Neuron (in vitro differentiated cells): ENCODE results near the gene NAMPT.
"Not testable (repeated sequence)": the region's sequence is repeated elsewhere in the genome, so short reads cannot be mapped to it uniquely, and the experiment has no call there.

Experiments
- H2AFZ ChIP-seq: one replicate; pipeline ENCODE4 v1.6.1; 2013; ENCODE audit warnings: low read depth, mild to moderate bottlenecking, inconsistent platforms, low read length, moderate library complexity
- H3K27me3 ChIP-seq: one replicate; pipeline ENCODE4 v1.6.1; 2013; ENCODE audit warnings: low read length; ENCODE audit not compliant: insufficient read depth
- H3K36me3 ChIP-seq: one replicate; pipeline ENCODE4 v1.6.1; 2013; ENCODE audit warnings: low read length; ENCODE audit not compliant: insufficient read depth
- H3K4me1 ChIP-seq: one replicate; pipeline ENCODE4 v1.6.1; 2013; ENCODE audit warnings: low read length; ENCODE audit not compliant: insufficient read depth
- H3K4me3 ChIP-seq: 2 replicates; pipeline ENCODE4 v1.5.1; 2013; ENCODE audit warnings: mild to moderate bottlenecking, low read length, moderate library complexity
- H3K9me3 ChIP-seq: one replicate; pipeline ENCODE4 v1.6.1; 2013; ENCODE audit warnings: low read length

The NAMPT gene

GRCh38 chr7:106284714-106285050 lies at the start of gene NAMPT:
Gene NAMPT (minus strand): TSS chr7:106284983. CDS start chr7:106284884, 99 bp downstream.
- Histone ChIP-seq H2AFZ (peak within 1 kb of the TSS; percentile 48), H3K4me1 (peaks cover 19% of the 10 kb centered on the region), H3K4me3 (peak within 1 kb of the TSS; percentile 57), H3K9me3 (no peaks in the 10 kb centered on the region), H3K27me3 (no peaks in the 10 kb centered on the region), H3K36me3 (no peaks in the 10 kb centered on the region)

- Histone ChIP-seq H2AFZ (no peak overlapping the region), H3K36me3 (no peaks in the 10 kb centered on the region), H3K9me3 (no peaks in the 10 kb centered on the region), H3K27me3 (peaks cover 3% of the 10 kb centered on the region), H3K4me1 (peaks cover 3% of the 10 kb centered on the region), H3K4me3 (no peak overlapping the region)
Measured at GRCh38 chr7:106332201-106332600, 47.4 kb upstream of the NAMPT start.

DNA sequence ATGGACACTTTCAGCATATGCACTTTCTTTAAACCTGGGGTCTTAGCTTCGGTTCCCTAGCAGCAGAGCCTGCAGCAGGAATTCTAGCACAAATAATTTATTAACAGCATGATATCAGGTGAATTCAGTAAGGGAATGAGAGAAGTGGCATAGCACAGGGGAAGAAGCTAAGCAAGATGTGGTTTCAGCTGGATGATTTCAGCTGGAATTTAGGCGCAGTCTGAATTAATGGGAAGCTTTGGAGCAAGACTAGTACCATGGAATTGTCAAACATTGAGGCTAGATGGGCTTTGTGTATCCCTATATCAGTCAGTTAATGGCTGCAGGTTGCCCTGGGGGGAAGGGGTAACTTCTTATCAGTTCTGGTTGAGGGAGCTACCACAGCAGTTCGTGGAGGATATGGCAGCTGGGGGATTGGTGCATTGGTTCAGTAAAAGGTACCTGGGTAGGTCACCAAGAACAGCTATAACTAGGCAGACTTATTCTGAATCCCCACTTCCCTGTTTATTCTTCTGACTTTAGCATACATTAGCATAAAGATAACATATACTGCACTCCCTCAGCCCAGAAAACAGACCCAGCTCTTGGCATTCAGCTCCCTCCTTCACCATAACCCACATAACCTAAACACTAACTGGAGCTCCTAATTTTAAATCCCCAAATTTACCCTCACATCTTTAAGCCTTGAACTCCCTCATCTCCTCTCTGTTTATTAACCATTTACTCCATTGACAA lies 46.8 kb upstream of the NAMPT start:
- H3K27me3 ChIP-seq = peaks cover 3% of the 10 kb centered on the region
- H3K9me3 ChIP-seq = no peaks in the 10 kb centered on the region
- no peak overlapping the region for H2AFZ ChIP-seq
- H3K4me3 ChIP-seq = no peak overlapping the region
- H3K36me3 ChIP-seq = no peaks in the 10 kb centered on the region
- peaks cover 3% of the 10 kb centered on the region for H3K4me1 ChIP-seq

- peaks cover 3% of the 10 kb centered on the region for H3K4me1 ChIP-seq
- no peaks in the 10 kb centered on the region for H3K9me3 ChIP-seq
- peaks cover 3% of the 10 kb centered on the region for H3K27me3 ChIP-seq
- no peak overlapping the region for H3K4me3 ChIP-seq
- H3K36me3 ChIP-seq = no peaks in the 10 kb centered on the region
- no peak overlapping the region for H2AFZ ChIP-seq
Measured at GRCh38 chr7:106329971-106330733, 45.4 kb upstream of the NAMPT start.

DNA sequence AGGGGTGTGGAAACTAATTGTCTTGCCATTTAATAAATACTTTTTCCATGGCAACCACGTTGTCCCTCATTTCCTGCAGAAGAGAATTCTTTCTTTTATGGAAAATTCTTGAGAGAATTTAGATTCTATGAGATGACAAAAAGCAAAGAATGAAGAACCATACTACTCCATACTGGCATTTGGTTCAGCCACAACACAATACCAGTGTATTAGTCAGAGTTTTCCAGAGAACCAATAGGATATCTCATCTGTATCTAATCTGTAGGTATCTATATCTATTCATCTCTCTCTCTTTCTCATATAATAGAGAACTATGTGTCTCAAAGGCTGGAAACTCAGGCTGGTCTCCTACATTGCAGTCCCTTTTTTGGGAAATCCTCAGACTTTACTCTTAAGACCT lies 44.6 kb upstream of the NAMPT start:
- Histone ChIP-seq H3K27me3 (peaks cover 3% of the 10 kb centered on the region), H3K4me1 (peaks cover 3% of the 10 kb centered on the region), H3K9me3 (no peaks in the 10 kb centered on the region), H3K36me3 (no peaks in the 10 kb centered on the region), H2AFZ (no peak overlapping the region), H3K4me3 (no peak overlapping the region)

- peaks cover 3% of the 10 kb centered on the region for H3K4me1 ChIP-seq
- no peak overlapping the region for H2AFZ ChIP-seq
- no peaks in the 10 kb centered on the region for H3K36me3 ChIP-seq
- H3K9me3 ChIP-seq = no peaks in the 10 kb centered on the region
- H3K4me3 ChIP-seq = no peak overlapping the region
- peaks cover 3% of the 10 kb centered on the region for H3K27me3 ChIP-seq
Measured at GRCh38 chr7:106327538-106328481, 43.0 kb upstream of the NAMPT start.

DNA sequence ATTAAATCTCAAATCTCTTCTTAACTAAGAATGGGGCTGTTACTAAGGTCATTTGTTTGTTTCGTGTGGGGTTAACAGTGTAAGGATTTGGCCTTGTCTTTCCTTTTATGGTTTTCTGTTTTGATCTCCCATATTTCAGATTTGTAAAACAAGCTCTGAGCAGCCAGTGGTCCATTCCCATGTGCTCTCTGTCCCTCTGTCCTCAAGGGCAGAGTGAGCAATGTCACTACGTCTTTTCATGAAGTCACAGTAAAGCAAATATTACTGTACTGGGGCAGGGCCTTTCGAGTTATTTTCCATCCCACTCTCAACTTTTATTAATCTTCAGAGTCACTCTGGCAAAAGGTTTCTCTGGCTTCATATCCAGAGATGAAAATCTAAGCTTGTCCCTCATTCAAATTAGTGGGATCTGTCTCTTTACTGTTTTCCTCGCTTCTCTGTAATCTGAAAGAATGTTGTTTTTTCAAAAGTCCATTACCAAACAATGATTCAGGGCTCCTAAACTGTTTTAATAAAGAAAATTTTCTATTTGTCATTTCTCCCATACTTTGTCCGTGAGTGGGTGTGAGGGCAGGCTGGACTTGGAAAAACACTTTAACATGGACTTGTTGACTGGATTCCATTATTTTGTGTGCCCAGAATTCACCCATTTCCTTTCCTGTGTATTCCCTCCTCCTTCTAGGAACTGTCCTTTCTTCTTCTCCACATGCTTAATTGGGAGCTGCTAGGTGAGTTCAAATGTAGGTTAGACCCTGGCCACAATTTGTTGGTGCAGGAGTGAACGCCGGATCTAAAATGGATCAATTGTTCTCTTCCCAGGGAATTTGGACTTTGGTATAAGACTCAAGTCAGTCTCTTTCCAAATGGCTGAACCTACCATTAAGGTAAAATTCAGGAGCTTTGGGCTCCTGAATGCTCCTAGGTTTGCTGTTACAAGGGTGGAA lies 42.1 kb upstream of the NAMPT start:
- no peak overlapping the region for H3K4me3 ChIP-seq
- H3K4me1 ChIP-seq = peaks cover 3% of the 10 kb centered on the region
- no peak overlapping the region for H2AFZ ChIP-seq
- no peaks in the 10 kb centered on the region for H3K9me3 ChIP-seq
- no peaks in the 10 kb centered on the region for H3K36me3 ChIP-seq
- H3K27me3 ChIP-seq = no peaks in the 10 kb centered on the region

- not testable (repeated sequence) for H3K4me1 ChIP-seq, H2AFZ ChIP-seq, H3K27me3 ChIP-seq, H3K9me3 ChIP-seq, H3K36me3 ChIP-seq, H3K4me3 ChIP-seq
Measured at GRCh38 chr7:106324509-106324908, 39.7 kb upstream of the NAMPT start.

DNA sequence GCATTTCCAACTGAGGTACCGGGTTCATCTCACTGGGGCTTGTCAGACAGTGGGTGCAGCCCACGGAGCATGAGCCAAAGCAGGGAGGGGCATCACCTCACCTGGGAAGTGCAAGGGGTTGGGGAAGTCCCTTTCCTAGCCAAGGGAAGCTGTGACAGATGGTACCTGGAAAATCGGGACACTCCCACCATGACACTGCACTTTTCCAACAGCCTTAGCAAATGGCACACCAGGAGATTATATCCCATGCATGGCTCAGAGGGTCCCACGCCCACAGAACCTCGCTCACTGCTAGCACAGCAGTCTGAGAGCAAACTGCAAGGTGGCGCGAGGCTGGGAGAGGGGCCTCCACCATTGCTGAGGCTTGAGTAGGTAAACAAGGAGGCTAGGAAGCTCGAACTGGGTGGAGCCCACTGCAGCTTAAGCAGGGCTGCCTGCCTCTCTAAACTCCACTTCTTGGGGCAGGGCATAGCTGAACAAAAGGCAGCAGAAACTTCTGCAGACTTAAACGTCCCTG lies 35.5 kb upstream of the NAMPT start:
- not testable (repeated sequence) for H3K4me3 ChIP-seq, H3K9me3 ChIP-seq, H3K36me3 ChIP-seq, H2AFZ ChIP-seq, H3K27me3 ChIP-seq, H3K4me1 ChIP-seq

DNA sequence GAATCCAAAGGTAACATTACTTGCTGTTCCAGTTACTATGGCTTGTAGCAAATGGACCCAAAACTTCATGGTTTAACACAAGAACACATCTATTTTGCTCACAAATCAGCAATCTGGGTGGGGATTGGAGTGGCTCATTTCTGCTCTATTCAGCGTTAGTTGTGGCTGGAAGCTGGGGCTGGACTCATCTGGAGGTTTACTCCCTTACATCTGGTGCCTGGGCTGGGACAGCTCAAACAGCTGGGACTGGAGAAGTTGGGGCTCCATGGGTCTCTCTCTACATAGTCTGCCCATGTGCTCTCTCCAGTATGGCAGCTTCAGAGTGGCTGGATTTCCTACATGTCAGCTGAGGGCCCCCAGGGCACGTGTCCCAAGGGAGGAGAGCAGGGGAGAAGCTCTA lies 33.7 kb upstream of the NAMPT start:
- H3K4me3 ChIP-seq = no peak overlapping the region
- peaks cover 3% of the 10 kb centered on the region for H3K27me3 ChIP-seq
- H3K9me3 ChIP-seq = no peaks in the 10 kb centered on the region
- no peaks in the 10 kb centered on the region for H3K4me1 ChIP-seq
- no peaks in the 10 kb centered on the region for H3K36me3 ChIP-seq
- H2AFZ ChIP-seq = no peak overlapping the region

GRCh38 chr7:106317971-106318370 lies 33.2 kb upstream of the NAMPT start:
- no peaks in the 10 kb centered on the region for H3K9me3 ChIP-seq
- no peak overlapping the region for H2AFZ ChIP-seq
- no peaks in the 10 kb centered on the region for H3K36me3 ChIP-seq
- H3K4me3 ChIP-seq = no peak overlapping the region
- H3K27me3 ChIP-seq = peaks cover 3% of the 10 kb centered on the region
- H3K4me1 ChIP-seq = no peaks in the 10 kb centered on the region

DNA sequence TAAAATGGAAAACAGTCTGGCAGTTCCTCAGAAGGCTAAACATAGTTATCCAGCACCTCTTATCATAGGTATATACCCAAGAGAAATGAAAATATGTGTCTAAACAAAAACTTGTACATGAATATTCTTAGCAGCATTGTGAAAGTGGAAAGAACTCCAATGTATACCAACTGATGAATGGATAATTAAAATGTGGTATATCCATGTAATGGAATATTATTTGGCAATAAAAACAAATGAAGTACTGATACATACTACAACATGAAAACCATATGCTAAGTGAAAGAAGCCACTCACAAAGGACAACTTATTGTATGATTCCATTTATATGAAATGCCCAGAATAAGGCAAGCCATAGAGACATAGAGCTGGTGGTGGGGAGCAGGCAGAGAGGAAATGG lies 32.2 kb upstream of the NAMPT start:
- H3K4me1 ChIP-seq = no peaks in the 10 kb centered on the region
- H3K4me3 ChIP-seq = no peak overlapping the region
- no peak overlapping the region for H2AFZ ChIP-seq
- H3K9me3 ChIP-seq = no peaks in the 10 kb centered on the region
- peaks cover 3% of the 10 kb centered on the region for H3K27me3 ChIP-seq
- H3K36me3 ChIP-seq = no peaks in the 10 kb centered on the region
